ENCODE data around the gene MAPRE3.

The MAPRE3 gene

DNA sequence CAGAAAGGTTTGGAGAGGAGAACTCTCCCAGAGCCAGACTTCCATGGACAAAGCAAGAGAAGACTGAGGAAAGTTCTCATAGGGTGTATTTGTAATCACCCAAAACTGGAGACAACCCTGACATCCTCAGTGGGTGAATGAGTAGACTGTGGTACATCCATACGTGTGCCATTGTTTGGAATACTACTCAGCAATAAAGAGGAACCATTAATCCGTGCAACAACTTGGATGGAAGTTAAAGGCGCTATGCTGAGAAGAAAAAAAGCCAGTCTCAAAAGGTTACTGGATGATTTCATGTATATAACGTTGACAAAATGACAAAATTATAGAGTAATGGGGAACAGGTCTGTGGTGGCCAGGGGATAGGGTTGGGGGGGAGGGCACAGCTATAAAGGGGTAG is 38.2 kb downstream of the MAPRE3 start:
- H3K27me3 ChIP-seq (ENCODE audit: control insufficient read depth, insufficient read depth, low read length), result no peaks in the 10 kb centered on the region
- no peak overlapping the region for H3K4me3 ChIP-seq (ENCODE audit: low read depth, low read length)
- no peak overlapping the region for H3K9ac ChIP-seq (ENCODE audit: low read depth, low read length)
- H3K4me1 ChIP-seq (ENCODE audit: control insufficient read depth, insufficient read depth, low read length), result no peaks in the 10 kb centered on the region
- no peaks in the 10 kb centered on the region for H3K36me3 ChIP-seq (ENCODE audit: control insufficient read depth, insufficient read depth, low read length)
- peaks cover 6% of the 10 kb centered on the region for H3K9me3 ChIP-seq (ENCODE audit: control insufficient read depth, insufficient read depth, low read length)

- H3K4me1 ChIP-seq (ENCODE audit: control insufficient read depth, insufficient read depth, low read length), result no peaks in the 10 kb centered on the region
- H3K9ac ChIP-seq (ENCODE audit: low read depth, low read length), result no peak overlapping the region
- H3K36me3 ChIP-seq (ENCODE audit: control insufficient read depth, insufficient read depth, low read length), result no peaks in the 10 kb centered on the region
- peaks cover 8% of the 10 kb centered on the region for H3K9me3 ChIP-seq (ENCODE audit: control insufficient read depth, insufficient read depth, low read length)
- no peaks in the 10 kb centered on the region for H3K27me3 ChIP-seq (ENCODE audit: control insufficient read depth, insufficient read depth, low read length)
- no peak overlapping the region for H3K4me3 ChIP-seq (ENCODE audit: low read depth, low read length)
These were observed 38.6 kb downstream of the MAPRE3 start for GRCh38 chr2:27009083-27009482.

DNA sequence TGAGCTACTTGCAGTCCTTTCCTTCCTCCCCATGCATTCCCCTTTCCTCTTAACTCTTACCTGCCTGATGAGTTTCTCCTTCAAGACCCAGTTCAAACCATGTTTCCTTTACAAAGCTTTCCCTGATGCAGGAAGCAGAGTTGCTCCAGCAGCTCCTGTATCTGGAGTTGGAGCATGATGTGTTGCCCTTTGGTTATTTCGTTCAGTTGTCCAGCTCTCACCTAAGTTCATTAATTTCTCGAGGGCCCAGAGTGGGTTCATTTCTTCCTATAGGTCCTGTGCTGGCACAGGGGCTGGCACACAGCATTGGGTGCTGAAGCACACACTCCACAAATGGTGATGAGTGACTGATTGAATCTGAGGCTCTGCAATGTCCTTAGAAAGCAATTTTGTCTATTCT is 39.3 kb downstream of the MAPRE3 start:
- H3K9ac ChIP-seq (ENCODE audit: low read depth, low read length), result no peak overlapping the region
- H3K9me3 ChIP-seq (ENCODE audit: control insufficient read depth, insufficient read depth, low read length), result peaks cover 8% of the 10 kb centered on the region
- no peaks in the 10 kb centered on the region for H3K36me3 ChIP-seq (ENCODE audit: control insufficient read depth, insufficient read depth, low read length)
- no peaks in the 10 kb centered on the region for H3K27me3 ChIP-seq (ENCODE audit: control insufficient read depth, insufficient read depth, low read length)
- no peaks in the 10 kb centered on the region for H3K4me1 ChIP-seq (ENCODE audit: control insufficient read depth, insufficient read depth, low read length)
- H3K4me3 ChIP-seq (ENCODE audit: low read depth, low read length), result no peak overlapping the region

DNA sequence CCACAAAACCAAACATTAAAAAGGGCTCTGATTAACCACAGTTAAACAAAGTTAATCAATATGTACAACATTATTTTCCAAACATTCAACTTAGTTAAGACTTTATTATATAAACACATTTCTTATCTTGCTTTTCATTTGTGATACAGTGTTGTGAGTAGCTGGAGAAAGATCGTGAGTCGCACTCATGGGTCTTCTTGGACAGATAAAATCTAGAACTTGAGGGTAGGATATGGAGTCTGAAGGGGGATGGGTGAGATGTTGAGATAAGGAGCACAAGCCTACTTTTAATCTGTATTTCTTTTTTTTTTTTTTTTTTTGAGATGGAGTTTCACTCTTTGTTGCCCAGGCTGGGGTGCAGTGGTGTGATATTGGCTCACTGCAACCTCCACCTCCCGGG is 39.7 kb downstream of the MAPRE3 start:
- Histone ChIP-seq H3K9ac (ENCODE audit: low read depth, low read length) (no peak overlapping the region), H3K36me3 (ENCODE audit: control insufficient read depth, insufficient read depth, low read length) (no peaks in the 10 kb centered on the region), H3K9me3 (ENCODE audit: control insufficient read depth, insufficient read depth, low read length) (peaks cover 8% of the 10 kb centered on the region), H3K4me1 (ENCODE audit: control insufficient read depth, insufficient read depth, low read length) (no peaks in the 10 kb centered on the region), H3K4me3 (ENCODE audit: low read depth, low read length) (no peak overlapping the region), H3K27me3 (ENCODE audit: control insufficient read depth, insufficient read depth, low read length) (no peaks in the 10 kb centered on the region)

GRCh38 chr2:27013738-27014137 is 43.3 kb downstream of the MAPRE3 start:
- Histone ChIP-seq H3K9me3 (ENCODE audit: control insufficient read depth, insufficient read depth, low read length) (peaks cover 8% of the 10 kb centered on the region), H3K4me3 (ENCODE audit: low read depth, low read length) (no peak overlapping the region), H3K27me3 (ENCODE audit: control insufficient read depth, insufficient read depth, low read length) (no peaks in the 10 kb centered on the region), H3K36me3 (ENCODE audit: control insufficient read depth, insufficient read depth, low read length) (no peaks in the 10 kb centered on the region), H3K4me1 (ENCODE audit: control insufficient read depth, insufficient read depth, low read length) (peaks cover 5% of the 10 kb centered on the region), H3K9ac (ENCODE audit: low read depth, low read length) (no peak overlapping the region)

- no peak overlapping the region for H3K9ac ChIP-seq (ENCODE audit: low read depth, low read length)
- no peak overlapping the region for H3K4me3 ChIP-seq (ENCODE audit: low read depth, low read length)
- peaks cover 5% of the 10 kb centered on the region for H3K4me1 ChIP-seq (ENCODE audit: control insufficient read depth, insufficient read depth, low read length)
- H3K9me3 ChIP-seq (ENCODE audit: control insufficient read depth, insufficient read depth, low read length), result peaks cover 8% of the 10 kb centered on the region
- H3K36me3 ChIP-seq (ENCODE audit: control insufficient read depth, insufficient read depth, low read length), result no peaks in the 10 kb centered on the region
- no peaks in the 10 kb centered on the region for H3K27me3 ChIP-seq (ENCODE audit: control insufficient read depth, insufficient read depth, low read length)
These were observed 44.5 kb downstream of the MAPRE3 start for GRCh38 chr2:27014771-27015433.

- no peaks in the 10 kb centered on the region for H3K36me3 ChIP-seq (ENCODE audit: control insufficient read depth, insufficient read depth, low read length)
- peaks cover 8% of the 10 kb centered on the region for H3K9me3 ChIP-seq (ENCODE audit: control insufficient read depth, insufficient read depth, low read length)
- no peak overlapping the region for H3K4me3 ChIP-seq (ENCODE audit: low read depth, low read length)
- H3K9ac ChIP-seq (ENCODE audit: low read depth, low read length), result no peak overlapping the region
- peaks cover 5% of the 10 kb centered on the region for H3K4me1 ChIP-seq (ENCODE audit: control insufficient read depth, insufficient read depth, low read length)
- H3K27me3 ChIP-seq (ENCODE audit: control insufficient read depth, insufficient read depth, low read length), result no peaks in the 10 kb centered on the region
These were observed 46.4 kb downstream of the MAPRE3 start for GRCh38 chr2:27016801-27017325.

GRCh38 chr2:27018142-27018541 is 47.7 kb downstream of the MAPRE3 start:
- Histone ChIP-seq H3K9ac (ENCODE audit: low read depth, low read length) (no peak overlapping the region), H3K4me1 (ENCODE audit: control insufficient read depth, insufficient read depth, low read length) (peaks cover 5% of the 10 kb centered on the region)

GRCh38 chr2:27019459-27019858 is 49.0 kb downstream of the MAPRE3 start:
- Histone ChIP-seq H3K36me3 (ENCODE audit: control insufficient read depth, insufficient read depth, low read length) (no peaks in the 10 kb centered on the region), H3K4me3 (ENCODE audit: low read depth, low read length) (no peak overlapping the region), H3K4me1 (ENCODE audit: control insufficient read depth, insufficient read depth, low read length) (peaks cover 5% of the 10 kb centered on the region), H3K27me3 (ENCODE audit: control insufficient read depth, insufficient read depth, low read length) (no peaks in the 10 kb centered on the region), H3K9me3 (ENCODE audit: control insufficient read depth, insufficient read depth, low read length) (no peaks in the 10 kb centered on the region), H3K9ac (ENCODE audit: low read depth, low read length) (no peak overlapping the region)

More at GRCh38 chr2:27018142-27018541, 47.7 kb downstream of the MAPRE3 start:
- H3K36me3 ChIP-seq (ENCODE audit: control insufficient read depth, insufficient read depth, low read length), result no peaks in the 10 kb centered on the region
- H3K9me3 ChIP-seq (ENCODE audit: control insufficient read depth, insufficient read depth, low read length), result peaks cover 5% of the 10 kb centered on the region
- no peaks in the 10 kb centered on the region for H3K27me3 ChIP-seq (ENCODE audit: control insufficient read depth, insufficient read depth, low read length)
- no peak overlapping the region for H3K4me3 ChIP-seq (ENCODE audit: low read depth, low read length)

- Histone ChIP-seq H3K4me1 (ENCODE audit: control insufficient read depth, insufficient read depth, low read length) (peaks cover 5% of the 10 kb centered on the region), H3K9ac (ENCODE audit: low read depth, low read length) (no peak overlapping the region), H3K36me3 (ENCODE audit: control insufficient read depth, insufficient read depth, low read length) (peaks cover 2% of the 10 kb centered on the region), H3K9me3 (ENCODE audit: control insufficient read depth, insufficient read depth, low read length) (no peaks in the 10 kb centered on the region), H3K27me3 (ENCODE audit: control insufficient read depth, insufficient read depth, low read length) (no peaks in the 10 kb centered on the region), H3K4me3 (ENCODE audit: low read depth, low read length) (no peak overlapping the region)
These were observed 49.8 kb downstream of the MAPRE3 start for GRCh38 chr2:27019931-27020855.

- H3K27me3 ChIP-seq (ENCODE audit: control insufficient read depth, insufficient read depth, low read length), result no peaks in the 10 kb centered on the region
- no peak overlapping the region for H3K4me3 ChIP-seq (ENCODE audit: low read depth, low read length)
- no peaks in the 10 kb centered on the region for H3K9me3 ChIP-seq (ENCODE audit: control insufficient read depth, insufficient read depth, low read length)
- peaks cover 7% of the 10 kb centered on the region for H3K36me3 ChIP-seq (ENCODE audit: control insufficient read depth, insufficient read depth, low read length)
- H3K9ac ChIP-seq (ENCODE audit: low read depth, low read length), result no peak overlapping the region
- H3K4me1 ChIP-seq (ENCODE audit: control insufficient read depth, insufficient read depth, low read length), result peaks cover 5% of the 10 kb centered on the region
These were observed 51.0 kb downstream of the MAPRE3 start for GRCh38 chr2:27021253-27022049.
